ENCODE results near the gene SLC44A4.

- no peak for TF ChIP-seq CTCF (IDR thresholded peaks at IDR 0.05)
- TF ChIP-seq POLR2A (IDR thresholded peaks at IDR 0.05): no peak
Observed at GRCh38 chr6:31920811-31921210, 42.0 kb upstream of the SLC44A4 start.
